Measurements from ENCODE around the gene TMEM178B. TPM values are rescaled to one million over a fixed set of nuclear protein-coding genes. Genes with fewer than 3 reads are reported as not detected.

The TMEM178B gene
- polyA plus RNA-seq, 4 donors, result 0.30 to 0.69 TPM; not detected in 2

DNA sequence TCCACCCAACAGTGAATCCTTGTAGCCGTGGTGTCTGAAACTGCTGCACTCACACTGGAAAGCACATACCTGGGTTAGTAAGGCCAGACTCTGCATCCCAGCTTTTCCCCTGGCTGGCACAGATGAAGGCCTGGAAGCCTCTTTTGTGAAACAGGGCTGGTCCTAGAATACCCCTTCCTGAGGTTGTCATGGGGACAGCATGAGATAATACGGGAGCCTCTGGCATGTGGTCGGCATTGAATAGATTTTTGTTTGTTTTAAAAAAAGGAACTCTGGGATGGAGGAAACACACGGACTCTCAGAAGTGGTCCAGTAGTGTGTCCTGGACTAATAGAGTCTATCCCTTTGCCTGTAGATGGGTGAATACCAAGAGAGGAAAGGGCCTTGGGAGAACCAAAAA lies 129.7 kb downstream of the TMEM178B start:
- Histone ChIP-seq H3K4me1 (ENCODE audit: control insufficient read depth in 3 of 3, insufficient read depth in 2 of 3, low read depth in 1 of 3, low read length in 2 of 3) (no peaks in the 10 kb centered on the region), H3K27me3 (ENCODE audit: control insufficient read depth in 3 of 3, insufficient read depth in 3 of 3, low read length in 3 of 3) (peaks cover 0 to 3% (median under 1%) of the 10 kb centered on the region in 3 donors), H3K4me3 (ENCODE audit: low read depth in 1 of 3, low read length in 3 of 3) (no peak overlapping the region), H3K36me3 (ENCODE audit: control insufficient read depth in 3 of 3, insufficient read depth in 2 of 3, low read depth in 1 of 3, low read length in 3 of 3) (no peaks in the 10 kb centered on the region), H3K27ac (ENCODE audit: low read depth in 1 of 3, low read length in 2 of 3) (no peak overlapping the region), H3K9me3 (ENCODE audit: control insufficient read depth in 2 of 2, insufficient read depth in 1 of 2, low read depth in 1 of 2, low read length in 1 of 2) (no peaks in the 10 kb centered on the region)
- WGBS, 3 donors, result 36 to 46% (median 44%) methylated on average over 4 of the region's 4 CpGs
- DNase-seq, result no peak
- FAIRE-seq, result no peak

GRCh38 chr7:141207661-141208060 lies 133.8 kb downstream of the TMEM178B start:
- WGBS, 3 donors, result 86 to 93% (median 89%) methylated on average over 3 of the region's 3 CpGs
- no peaks in the 10 kb centered on the region for H3K4me1 ChIP-seq (ENCODE audit: control insufficient read depth in 3 of 3, insufficient read depth in 2 of 3, low read depth in 1 of 3, low read length in 2 of 3)
- no peaks in the 10 kb centered on the region for H3K36me3 ChIP-seq (ENCODE audit: control insufficient read depth in 3 of 3, insufficient read depth in 2 of 3, low read depth in 1 of 3, low read length in 3 of 3)
- no peak for DNase-seq
- no peak overlapping the region for H3K27ac ChIP-seq (ENCODE audit: low read depth in 1 of 3, low read length in 2 of 3)
- H3K27me3 ChIP-seq (ENCODE audit: control insufficient read depth in 3 of 3, insufficient read depth in 3 of 3, low read length in 3 of 3), result peaks cover 0 to 3% (median 0%) of the 10 kb centered on the region in 3 donors
- no peaks in the 10 kb centered on the region for H3K9me3 ChIP-seq (ENCODE audit: control insufficient read depth in 2 of 2, insufficient read depth in 1 of 2, low read depth in 1 of 2, low read length in 1 of 2)
- FAIRE-seq, result no peak
- H3K4me3 ChIP-seq (ENCODE audit: low read depth in 1 of 3, low read length in 3 of 3), result no peak overlapping the region

DNA sequence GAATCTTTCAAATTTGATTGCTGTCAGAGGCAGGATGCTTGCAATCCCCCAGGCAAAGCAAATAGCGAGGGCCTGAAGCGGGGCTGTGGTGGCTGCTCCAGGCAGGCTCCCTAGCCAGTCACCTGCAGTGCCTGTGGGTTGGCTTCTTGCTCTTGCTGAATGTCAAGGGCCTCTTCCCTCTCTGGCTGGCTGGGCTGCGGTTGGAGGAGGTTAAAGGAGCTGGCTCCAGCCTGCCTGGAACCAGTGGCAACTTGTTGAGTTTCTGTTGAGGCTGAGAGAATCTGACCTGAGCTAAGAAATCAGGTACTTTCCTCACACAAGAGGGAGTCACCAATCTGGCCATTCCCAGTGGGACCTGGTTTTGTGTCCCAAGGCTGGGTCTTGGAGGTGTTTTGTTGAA lies 134.7 kb downstream of the TMEM178B start:
- Histone ChIP-seq H3K4me3 (ENCODE audit: low read depth in 1 of 3, low read length in 3 of 3) (no peak overlapping the region), H3K36me3 (ENCODE audit: control insufficient read depth in 3 of 3, insufficient read depth in 2 of 3, low read depth in 1 of 3, low read length in 3 of 3) (no peaks in the 10 kb centered on the region), H3K9me3 (ENCODE audit: control insufficient read depth in 2 of 2, insufficient read depth in 1 of 2, low read depth in 1 of 2, low read length in 1 of 2) (no peaks in the 10 kb centered on the region), H3K4me1 (ENCODE audit: control insufficient read depth in 3 of 3, insufficient read depth in 2 of 3, low read depth in 1 of 3, low read length in 2 of 3) (no peaks in the 10 kb centered on the region), H3K27me3 (ENCODE audit: control insufficient read depth in 3 of 3, insufficient read depth in 3 of 3, low read length in 3 of 3) (peaks cover 0 to 3% (median 0%) of the 10 kb centered on the region in 3 donors), H3K27ac (ENCODE audit: low read depth in 1 of 3, low read length in 2 of 3) (no peak overlapping the region)
- no peak for DNase-seq
- no peak for FAIRE-seq
- 62 to 71% (median 70%) methylated on average over 3 of the region's 3 CpGs for WGBS, 3 donors

DNA sequence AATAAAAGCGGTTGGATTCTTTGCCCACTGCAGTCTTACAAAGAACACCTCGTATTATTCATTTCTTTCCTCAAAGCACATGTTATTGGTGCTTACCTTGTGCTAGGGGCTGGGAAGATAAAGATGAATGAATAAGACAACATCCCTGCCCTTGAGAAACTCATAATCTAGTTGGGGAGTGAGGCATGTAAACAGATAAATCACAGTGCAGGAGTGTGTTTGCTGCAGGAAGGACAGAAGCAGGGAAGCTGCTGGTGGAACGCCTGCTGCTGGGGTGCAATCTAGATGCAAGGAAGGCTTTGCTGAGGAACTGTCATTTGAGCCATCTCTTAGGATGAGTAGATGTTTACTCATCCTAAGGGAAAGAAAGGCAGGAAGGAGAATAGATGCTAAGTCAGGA lies 135.6 kb downstream of the TMEM178B start:
- Histone ChIP-seq H3K27me3 (ENCODE audit: control insufficient read depth in 3 of 3, insufficient read depth in 3 of 3, low read length in 3 of 3) (peaks cover 0 to 3% (median 0%) of the 10 kb centered on the region in 3 donors), H3K36me3 (ENCODE audit: control insufficient read depth in 3 of 3, insufficient read depth in 2 of 3, low read depth in 1 of 3, low read length in 3 of 3) (no peaks in the 10 kb centered on the region), H3K4me1 (ENCODE audit: control insufficient read depth in 3 of 3, insufficient read depth in 2 of 3, low read depth in 1 of 3, low read length in 2 of 3) (no peaks in the 10 kb centered on the region), H3K27ac (ENCODE audit: low read depth in 1 of 3, low read length in 2 of 3) (no peak overlapping the region), H3K4me3 (ENCODE audit: low read depth in 1 of 3, low read length in 3 of 3) (no peak overlapping the region), H3K9me3 (ENCODE audit: control insufficient read depth in 2 of 2, insufficient read depth in 1 of 2, low read depth in 1 of 2, low read length in 1 of 2) (no peaks in the 10 kb centered on the region)
- no peak for FAIRE-seq
- WGBS, 3 donors, result 35 to 62% (median 50%) methylated on average over 3 of the region's 3 CpGs
- no peak for DNase-seq

DNA sequence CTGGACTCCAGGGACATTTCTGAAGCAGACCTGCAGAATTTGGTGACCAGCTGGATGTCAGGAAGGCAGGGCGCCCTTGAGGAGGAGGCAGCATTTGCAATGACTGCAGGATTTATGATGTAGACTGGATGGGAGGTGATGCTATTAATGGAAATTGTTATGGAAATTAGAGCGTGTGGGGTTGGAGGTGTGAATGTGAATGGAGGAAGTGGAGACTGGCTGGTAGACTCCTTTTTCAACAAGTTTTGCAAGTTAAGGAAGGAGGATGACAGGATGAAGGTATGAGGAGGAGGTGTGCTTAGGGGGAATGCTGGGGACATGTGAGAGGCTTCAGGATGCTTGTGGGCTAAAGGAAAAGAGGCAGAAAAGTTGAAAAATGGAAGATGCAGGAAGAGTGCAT lies 137.0 kb downstream of the TMEM178B start:
- FAIRE-seq, result no peak
- WGBS, 3 donors, result 50 to 69% (median 57%) methylated on average over 2 of the region's 2 CpGs
- no peak for DNase-seq

GRCh38 chr7:141213226-141213625 lies 139.4 kb downstream of the TMEM178B start:
- 79 to 88% (median 84%) methylated on average over 2 of the region's 2 CpGs for WGBS, 3 donors
- no peak overlapping the region for H3K27ac ChIP-seq (ENCODE audit: low read depth in 1 of 3, low read length in 2 of 3)
- no peak for DNase-seq
- H3K4me1 ChIP-seq (ENCODE audit: control insufficient read depth in 3 of 3, insufficient read depth in 2 of 3, low read depth in 1 of 3, low read length in 2 of 3), result no peaks in the 10 kb centered on the region
- no peaks in the 10 kb centered on the region for H3K27me3 ChIP-seq (ENCODE audit: control insufficient read depth in 3 of 3, insufficient read depth in 3 of 3, low read length in 3 of 3)
- FAIRE-seq, result no peak
- H3K9me3 ChIP-seq (ENCODE audit: control insufficient read depth in 2 of 2, insufficient read depth in 1 of 2, low read depth in 1 of 2, low read length in 1 of 2), result peaks cover 0 to 3% of the 10 kb centered on the region in 2 donors
- H3K36me3 ChIP-seq (ENCODE audit: control insufficient read depth in 3 of 3, insufficient read depth in 2 of 3, low read depth in 1 of 3, low read length in 3 of 3), result no peaks in the 10 kb centered on the region
- no peak overlapping the region for H3K4me3 ChIP-seq (ENCODE audit: low read depth in 1 of 3, low read length in 3 of 3)

More for the DNA sequence above, 137.0 kb downstream of the TMEM178B start:
- peaks cover 0 to under 1% (median 0%) of the 10 kb centered on the region in 3 donors for H3K27me3 ChIP-seq (ENCODE audit: control insufficient read depth in 3 of 3, insufficient read depth in 3 of 3, low read length in 3 of 3)
- no peak overlapping the region for H3K27ac ChIP-seq (ENCODE audit: low read depth in 1 of 3, low read length in 2 of 3)
- no peaks in the 10 kb centered on the region for H3K36me3 ChIP-seq (ENCODE audit: control insufficient read depth in 3 of 3, insufficient read depth in 2 of 3, low read depth in 1 of 3, low read length in 3 of 3)
- H3K4me1 ChIP-seq (ENCODE audit: control insufficient read depth in 3 of 3, insufficient read depth in 2 of 3, low read depth in 1 of 3, low read length in 2 of 3), result no peaks in the 10 kb centered on the region
- no peaks in the 10 kb centered on the region for H3K9me3 ChIP-seq (ENCODE audit: control insufficient read depth in 2 of 2, insufficient read depth in 1 of 2, low read depth in 1 of 2, low read length in 1 of 2)
- no peak overlapping the region for H3K4me3 ChIP-seq (ENCODE audit: low read depth in 1 of 3, low read length in 3 of 3)

GRCh38 chr7:141217938-141218337 lies 144.1 kb downstream of the TMEM178B start:
- Histone ChIP-seq H3K27me3 (ENCODE audit: control insufficient read depth in 3 of 3, insufficient read depth in 3 of 3, low read length in 3 of 3) (no peaks in the 10 kb centered on the region), H3K27ac (ENCODE audit: low read depth in 1 of 3, low read length in 2 of 3) (no peak overlapping the region), H3K4me1 (ENCODE audit: control insufficient read depth in 3 of 3, insufficient read depth in 2 of 3, low read depth in 1 of 3, low read length in 2 of 3) (no peaks in the 10 kb centered on the region), H3K36me3 (ENCODE audit: control insufficient read depth in 3 of 3, insufficient read depth in 2 of 3, low read depth in 1 of 3, low read length in 3 of 3) (no peaks in the 10 kb centered on the region), H3K9me3 (ENCODE audit: control insufficient read depth in 2 of 2, insufficient read depth in 1 of 2, low read depth in 1 of 2, low read length in 1 of 2) (peaks cover 0 to 3% of the 10 kb centered on the region in 2 donors), H3K4me3 (ENCODE audit: low read depth in 1 of 3, low read length in 3 of 3) (no peak overlapping the region)
- no peak for DNase-seq
- 69 to 79% (median 69%) methylated on average over 7 of the region's 7 CpGs for WGBS, 3 donors
- no peak for FAIRE-seq

DNA sequence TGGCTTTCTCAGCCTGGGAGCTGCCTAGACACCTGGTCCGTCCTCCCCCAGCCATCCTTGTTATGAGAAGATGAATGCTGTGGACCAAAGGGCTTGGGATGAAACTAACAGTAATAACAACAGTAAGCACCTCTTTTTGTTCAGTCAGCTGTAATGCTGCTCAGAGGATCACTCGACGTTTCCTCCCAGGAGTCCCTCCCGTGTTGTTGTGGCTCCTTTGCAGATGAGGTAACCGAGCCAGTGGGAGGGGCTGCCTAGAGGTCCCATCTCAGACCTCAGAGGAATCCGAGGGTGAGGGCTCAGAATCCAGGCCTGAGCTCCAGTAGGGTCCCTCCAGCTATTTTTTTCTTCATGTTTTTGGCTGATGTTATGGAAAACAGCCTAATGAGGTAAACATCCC lies 145.1 kb downstream of the TMEM178B start:
- Histone ChIP-seq H3K36me3 (ENCODE audit: control insufficient read depth in 3 of 3, insufficient read depth in 2 of 3, low read depth in 1 of 3, low read length in 3 of 3) (no peaks in the 10 kb centered on the region), H3K4me3 (ENCODE audit: low read depth in 1 of 3, low read length in 3 of 3) (no peak overlapping the region), H3K4me1 (ENCODE audit: control insufficient read depth in 3 of 3, insufficient read depth in 2 of 3, low read depth in 1 of 3, low read length in 2 of 3) (no peaks in the 10 kb centered on the region), H3K27ac (ENCODE audit: low read depth in 1 of 3, low read length in 2 of 3) (no peak overlapping the region), H3K27me3 (ENCODE audit: control insufficient read depth in 3 of 3, insufficient read depth in 3 of 3, low read length in 3 of 3) (no peaks in the 10 kb centered on the region), H3K9me3 (ENCODE audit: control insufficient read depth in 2 of 2, insufficient read depth in 1 of 2, low read depth in 1 of 2, low read length in 1 of 2) (peaks cover 0 to 3% of the 10 kb centered on the region in 2 donors)
- DNase-seq (no peak), FAIRE-seq (no peak)
- 53 to 59% (median 54%) methylated on average over 6 of the region's 6 CpGs for WGBS, 3 donors

GRCh38 chr7:141220263-141220880 lies 146.5 kb downstream of the TMEM178B start:
- no peak overlapping the region for H3K27ac ChIP-seq (ENCODE audit: low read depth in 1 of 3, low read length in 2 of 3)
- no peaks in the 10 kb centered on the region for H3K27me3 ChIP-seq (ENCODE audit: control insufficient read depth in 3 of 3, insufficient read depth in 3 of 3, low read length in 3 of 3)
- H3K36me3 ChIP-seq (ENCODE audit: control insufficient read depth in 3 of 3, insufficient read depth in 2 of 3, low read depth in 1 of 3, low read length in 3 of 3), result no peaks in the 10 kb centered on the region
- H3K9me3 ChIP-seq (ENCODE audit: control insufficient read depth in 2 of 2, insufficient read depth in 1 of 2, low read depth in 1 of 2, low read length in 1 of 2), result peaks cover 0 to 3% of the 10 kb centered on the region in 2 donors
- 72 to 80% (median 77%) methylated on average over 8 of the region's 8 CpGs for WGBS, 3 donors
- no peaks in the 10 kb centered on the region for H3K4me1 ChIP-seq (ENCODE audit: control insufficient read depth in 3 of 3, insufficient read depth in 2 of 3, low read depth in 1 of 3, low read length in 2 of 3)
- no peak overlapping the region for H3K4me3 ChIP-seq (ENCODE audit: low read depth in 1 of 3, low read length in 3 of 3)
- DNase-seq (no peak), FAIRE-seq (no peak)
